BJ (cell line): ENCODE measurements around the gene IL4R. TPM values are rescaled to one million over a fixed set of nuclear protein-coding genes. Genes with fewer than 3 reads are reported as not detected.
"Not testable (repeated sequence)": the region's sequence is repeated elsewhere in the genome, so short reads cannot be mapped to it uniquely, and the experiment has no call there.

ENCODE experiments used
- CTCF ChIA-PET: fragments of 350-600 bp; formaldehyde crosslinking; extraction: SDS; loops from one replicate; lab custom pipeline; 2021; ENCODE audit warnings: antibody characterized with exemption, inconsistent platforms; lab: Yijun Ruan, JAX
- POLR2A ChIA-PET: fragments of 300-600 bp; sonication (Branson Sonifier 250); formaldehyde crosslinking; extraction: SDS; loops from one replicate; lab custom pipeline; 2021; ENCODE audit warnings: antibody characterized with exemption; lab: Charles Lee
- DNase-seq: peaks from one replicate; pipeline ENCODE4 v3.0.0-alpha.2; 2011; ENCODE audit warnings: low read depth
- H3K27me3 ChIP-seq: 2 replicates; pipeline ENCODE4 v1.6.0; 2011; ENCODE audit warnings: low read length; ENCODE audit not compliant: control insufficient read depth, insufficient read depth
- H3K36me3 ChIP-seq: 2 replicates; pipeline ENCODE4 v1.5.1; 2011; ENCODE audit warnings: low read length; ENCODE audit not compliant: control insufficient read depth, insufficient read depth
- H3K4me3 ChIP-seq: 2 replicates; pipeline ENCODE4 v1.5.1; 2011; ENCODE audit warnings: low read depth, mild to moderate bottlenecking, control low read depth, low read length
- CTCF ChIP-seq: IDR thresholded peaks from 2 replicates; pipeline ENCODE4 v1.5.1; 2011; ENCODE audit warnings: low read depth, mild to moderate bottlenecking, control low read depth, inconsistent platforms, low read length, moderate library complexity; ENCODE audit not compliant: insufficient read depth
- polyA plus RNA-seq: library from polyadenylated mRNA; depleted of rRNA; stranded (reverse); fragments of >200 nt; gene quantifications from 2 replicates; pipeline ENCODE4 v1.2.3, GENCODE V29; 2011

Gene IL4R
- polyA plus RNA-seq, 1 experiment = 25.4 TPM

GRCh38 chr16:27273330-27273669 is 40.5 kb upstream of the IL4R start:
- TF ChIP-seq CTCF = no peak
- no peak overlapping the region for H3K4me3 ChIP-seq
- CTCF ChIA-PET = interaction anchor here (1.8 to 2.0 kb wide), 3 partner anchors 9 to 38 kb away, joined by 4 to 9 read pairs (median 5); no protein-coding TSS in a partner anchor
- no peaks in the 10 kb centered on the region for H3K36me3 ChIP-seq
- H3K27me3 ChIP-seq = no peaks in the 10 kb centered on the region
- POLR2A ChIA-PET = no interaction called here
- no peak for DNase-seq

DNA sequence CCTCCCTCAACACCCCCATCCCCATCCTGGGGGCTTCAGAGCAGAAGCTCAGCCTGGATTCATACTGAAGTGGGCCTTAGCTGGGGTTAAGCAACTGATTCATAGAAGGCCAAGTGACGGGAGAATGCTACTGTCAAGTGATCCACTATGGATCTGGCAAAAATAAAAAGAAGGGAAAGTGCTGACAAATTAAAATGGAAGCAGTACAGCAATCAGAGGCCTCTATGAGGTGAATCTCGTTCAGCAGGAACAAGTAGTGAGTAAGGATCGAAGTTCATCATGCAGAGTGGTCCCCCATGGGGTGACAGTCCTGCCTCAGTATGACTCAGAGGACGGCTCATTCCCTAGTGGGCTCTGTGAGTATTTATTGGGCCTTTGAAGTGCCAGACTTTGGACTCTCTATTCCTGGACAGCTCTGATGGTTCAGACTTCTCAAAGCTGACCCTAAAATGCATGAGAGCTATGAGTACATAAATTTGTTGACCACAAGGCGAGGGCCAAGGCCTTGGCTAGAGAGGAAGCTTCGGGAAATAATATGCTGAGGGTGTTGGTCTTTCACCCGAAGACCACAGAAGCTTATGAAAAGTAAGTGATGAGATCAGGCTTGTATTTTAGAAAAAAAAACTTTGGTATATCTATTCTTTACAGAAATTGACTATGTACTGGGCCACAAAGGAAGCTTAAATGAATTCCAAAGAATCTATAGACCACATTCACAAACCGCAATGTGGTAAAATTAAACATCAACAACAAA is 39.9 kb upstream of the IL4R start:
- H3K36me3 ChIP-seq = no peaks in the 10 kb centered on the region
- no peak for DNase-seq
- CTCF ChIA-PET = interaction anchor here (0.7 to 2.0 kb wide), 6 partner anchors 9 to 39 kb away, joined by 3 to 9 read pairs (median 4); no protein-coding TSS in a partner anchor
- no peak for TF ChIP-seq CTCF
- POLR2A ChIA-PET = no interaction called here
- no peaks in the 10 kb centered on the region for H3K27me3 ChIP-seq
- H3K4me3 ChIP-seq = no peak overlapping the region

DNA sequence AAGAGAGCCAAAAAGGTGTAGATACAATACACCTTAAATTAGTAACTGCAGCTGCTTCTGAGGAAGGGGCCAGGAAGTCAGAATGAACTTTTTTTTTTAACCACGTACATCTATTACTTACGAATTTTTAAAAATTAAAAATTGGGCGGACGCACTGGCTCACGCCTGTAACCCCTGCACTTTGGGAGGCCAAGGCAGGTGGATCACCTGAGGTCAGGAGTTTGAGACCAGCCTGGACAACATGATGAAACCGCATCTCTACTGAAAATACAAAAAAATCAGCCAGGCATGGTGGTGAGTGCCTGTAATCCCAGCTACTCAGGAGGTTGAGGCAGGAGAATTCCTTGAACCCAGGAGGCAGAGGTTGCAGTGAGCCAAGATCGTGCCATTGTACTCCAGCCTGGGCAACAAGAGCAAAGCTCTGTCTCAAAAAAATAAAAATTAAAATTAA is 39.3 kb upstream of the IL4R start:
- POLR2A ChIA-PET, H3K36me3 ChIP-seq, H3K4me3 ChIP-seq, H3K27me3 ChIP-seq, DNase-seq: not testable (repeated sequence)
- CTCF ChIA-PET = interaction anchor here (0.7 to 2.0 kb wide), 6 partner anchors 10 to 39 kb away, joined by 3 to 9 read pairs (median 4); no protein-coding TSS in a partner anchor

GRCh38 chr16:27275394-27275793 is 38.4 kb upstream of the IL4R start:
- Histone ChIP-seq H3K36me3 (no peaks in the 10 kb centered on the region), H3K27me3 (no peaks in the 10 kb centered on the region), H3K4me3 (no peak overlapping the region)
- TF ChIP-seq CTCF = no peak
- POLR2A ChIA-PET = no interaction called here
- CTCF ChIA-PET = interaction anchor here (1.5 kb wide), 1 partner anchor 12 kb away, joined by 3 read pairs; no protein-coding TSS in a partner anchor
- no peak for DNase-seq

GRCh38 chr16:27281243-27281642 is 32.5 kb upstream of the IL4R start:
- Histone ChIP-seq H3K4me3 (no peak overlapping the region), H3K36me3 (no peaks in the 10 kb centered on the region), H3K27me3 (no peaks in the 10 kb centered on the region)
- ChIA-PET CTCF (interaction anchor here (0.9 kb wide), 1 partner anchor 10 kb away, joined by 4 read pairs; no protein-coding TSS in a partner anchor), POLR2A (no interaction called here)
- TF ChIP-seq CTCF = no peak
- DNase-seq = no peak
